A549 (cell line): ENCODE measurements around the gene DNAJB13. TPM values are rescaled to one million over a fixed set of nuclear protein-coding genes. Genes with fewer than 3 reads are reported as not detected.

Experiments used
- ATAC-seq, 2 experiments: fragments of 200-7000 bp in 1 of 2; fragments of >200 bp in 1 of 2; cut with Nextera tagmentation in 1 of 2; cut with Tn5 transposase in 1 of 2; 3 replicates each; pipeline versions ENCODE4 v1.8.0 to v1.9.1; 2018 to 2020; ENCODE audit warnings: mild to moderate bottlenecking in 1 of 2, moderate library complexity in 1 of 2
- CTCF ChIA-PET: fragments of 300-600 bp; sonication (Branson Sonifier 250); formaldehyde crosslinking; extraction: SDS; loops from one replicate; lab custom pipeline; 2021; ENCODE audit warnings: antibody characterized with exemption, inconsistent platforms; lab: Yijun Ruan, JAX
- POLR2A ChIA-PET: fragments of 350-600 bp; formaldehyde crosslinking; extraction: SDS; loops from one replicate; lab custom pipeline; 2021; ENCODE audit warnings: antibody characterized with exemption, inconsistent platforms; lab: Yijun Ruan, JAX
- DNase-seq, 2 experiments: peaks; one replicate each; pipeline versions ENCODE4 v3.0.0 to v3.0.0-alpha.2; 2011 to 2016; ENCODE audit warnings: low read depth in 1 of 2, low spot score in 1 of 2
- FAIRE-seq: peaks from 2 replicates; lab custom pipeline; 2011; peaks lifted over from hg19 to GRCh38; lab: Jason Lieb, UNC
- H3K27ac ChIP-seq, 2 experiments: fragments of >200 bp; sonication (Bioruptor Twin); formaldehyde crosslinking; 3 replicates each; pipeline ENCODE4 v1.5.1; 2016 to 2017
- H3K4me1 ChIP-seq: fragments of >200 bp; sonication (Bioruptor Twin); formaldehyde crosslinking; 3 replicates; pipeline ENCODE4 v1.6.1; 2016
- H3K4me2 ChIP-seq: fragments of >200 bp; sonication (Bioruptor Twin); formaldehyde crosslinking; 3 replicates; pipeline ENCODE4 v1.6.1; 2016
- H3K4me3 ChIP-seq: fragments of >200 bp; sonication (Bioruptor Twin); formaldehyde crosslinking; 3 replicates; pipeline ENCODE4 v1.5.1; 2016
- H3K9me3 ChIP-seq: fragments of >200 bp; sonication (Bioruptor Twin); formaldehyde crosslinking; 3 replicates; pipeline ENCODE4 v1.6.1; 2016
- CBX8 ChIP-seq: fragments of 200-600 bp; sonication (generic); IDR thresholded peaks from 2 replicates; pipeline ENCODE4 v1.6.1; 2016
- E2F6 ChIP-seq: IDR thresholded peaks from 2 replicates; pipeline ENCODE4 v1.6.1; 2012; ENCODE audit warnings: low read depth, borderline replicate concordance
- EHF ChIP-seq: fragments of 250-450 bp; sonication (Bioruptor Pico); IDR thresholded peaks from 2 replicates; pipeline ENCODE4 v1.5.0; 2020; ENCODE audit warnings: mild to moderate bottlenecking
- EHMT2 ChIP-seq: fragments of 200-600 bp; sonication (generic); IDR thresholded peaks from 2 replicates; pipeline ENCODE4 v1.6.1; 2016; ENCODE audit warnings: antibody characterized with exemption, low read depth, mild to moderate bottlenecking, moderate library complexity
- ESRRA ChIP-seq: fragments of 150-350 bp; IDR thresholded peaks from 2 replicates; pipeline ENCODE4 v1.6.1; 2014; ENCODE audit warnings: mild to moderate bottlenecking, low read length, borderline replicate concordance
- FOSB ChIP-seq: fragments of 250-450 bp; sonication (Bioruptor Pico); IDR thresholded peaks from 2 replicates; pipeline ENCODE4 v1.5.0; 2020; ENCODE audit warnings: mild to moderate bottlenecking, moderate library complexity
- FOSL2 ChIP-seq, 2 experiments: fragments of 450-650 bp in 1 of 2; fragments of >200 bp in 1 of 2; sonication (Bioruptor Twin) in 1 of 2; formaldehyde crosslinking; IDR thresholded peaks; 2 replicates each; pipeline versions ENCODE4 v1.5.0 to v1.6.1; 2016 to 2020; ENCODE audit warnings: mild to moderate bottlenecking in 1 of 2, moderate library complexity in 1 of 2
- HDAC2 ChIP-seq: fragments of 200-600 bp; sonication (generic); IDR thresholded peaks from 2 replicates; pipeline ENCODE4 v1.6.1; 2016
- HES2 ChIP-seq: fragments of >200 bp; sonication (Bioruptor Twin); formaldehyde crosslinking; IDR thresholded peaks from 2 replicates; pipeline ENCODE4 v1.6.1; 2016
- HMGXB4 ChIP-seq: fragments of 250-450 bp; sonication (Bioruptor Pico); IDR thresholded peaks from 2 replicates; pipeline ENCODE4 v1.5.0; 2021; ENCODE audit warnings: mild to moderate bottlenecking, moderate library complexity, borderline replicate concordance
- HOXA7 ChIP-seq: fragments of 250-450 bp; sonication (Bioruptor Pico); IDR thresholded peaks from 2 replicates; pipeline ENCODE4 v1.5.0; 2020; ENCODE audit warnings: mild to moderate bottlenecking, moderate library complexity
- HOXB13 ChIP-seq: fragments of 250-450 bp; sonication (Bioruptor Pico); IDR thresholded peaks from 2 replicates; pipeline ENCODE4 v1.5.0; 2020; ENCODE audit warnings: low read depth, mild to moderate bottlenecking, moderate library complexity
- JUNB ChIP-seq: fragments of >200 bp; sonication (Bioruptor Twin); formaldehyde crosslinking; IDR thresholded peaks from 2 replicates; pipeline ENCODE4 v1.6.1; 2016
- KDM5A ChIP-seq: fragments of 200-600 bp; sonication (generic); IDR thresholded peaks from 2 replicates; pipeline ENCODE4 v1.6.1; 2016; ENCODE audit warnings: antibody characterized with exemption, mild to moderate bottlenecking
- MAFK ChIP-seq: fragments of 450-650 bp; IDR thresholded peaks from 2 replicates; pipeline ENCODE4 v1.6.1; 2014; ENCODE audit not compliant: partially characterized antibody
- MAX ChIP-seq: IDR thresholded peaks from 2 replicates; pipeline ENCODE4 v1.6.1; 2012
- MAZ ChIP-seq: fragments of 150-350 bp; IDR thresholded peaks from 2 replicates; pipeline ENCODE4 v1.6.1; 2014; ENCODE audit warnings: antibody characterized with exemption, low read depth, low read length, borderline replicate concordance
- NFE2L2 ChIP-seq: fragments of 150-350 bp; conservative IDR thresholded peaks from 2 replicates; pipeline ENCODE4 v1.6.1; 2014; ENCODE audit warnings: low read length
- NPAS2 ChIP-seq: fragments of 250-450 bp; sonication (Bioruptor Pico); IDR thresholded peaks from 2 replicates; pipeline ENCODE4 v1.8.0; 2022; ENCODE audit warnings: mild to moderate bottlenecking, moderate library complexity, borderline replicate concordance
- PBX3 ChIP-seq: IDR thresholded peaks from 2 replicates; pipeline ENCODE4 v1.6.1; 2012
- PHF8 ChIP-seq: fragments of 200-600 bp; sonication (generic); IDR thresholded peaks from 2 replicates; pipeline ENCODE4 v1.6.1; 2016; ENCODE audit warnings: low read depth, mild to moderate bottlenecking, antibody characterized with exemption, moderate library complexity, borderline replicate concordance
- POLR2A ChIP-seq: IDR thresholded peaks from 2 replicates; pipeline ENCODE4 v1.6.1; 2012; ENCODE audit warnings: mild to moderate bottlenecking, low read length
- RAD21 ChIP-seq, 2 experiments: fragments of >200 bp in 1 of 2; sonication (Bioruptor Twin) in 1 of 2; formaldehyde crosslinking in 1 of 2; IDR thresholded peaks in 1 of 2; conservative IDR thresholded peaks in 1 of 2; 2 replicates in 1 of 2; 3 replicates in 1 of 2; pipeline ENCODE4 v1.6.1; 2012 to 2018; ENCODE audit warnings: inconsistent platforms in 1 of 2
- RARB ChIP-seq: fragments of 250-450 bp; sonication (Bioruptor Pico); IDR thresholded peaks from 2 replicates; pipeline ENCODE4 v1.8.0; 2021; ENCODE audit warnings: mild to moderate bottlenecking, moderate library complexity
- RNF2 ChIP-seq: fragments of 200-600 bp; sonication (generic); IDR thresholded peaks from 2 replicates; pipeline ENCODE4 v1.6.1; 2016; ENCODE audit warnings: low read depth, mild to moderate bottlenecking, antibody characterized with exemption, moderate library complexity, borderline replicate concordance
- SREBF2 ChIP-seq: fragments of 450-650 bp; IDR thresholded peaks from 2 replicates; pipeline ENCODE4 v1.6.1; 2014; ENCODE audit warnings: mild to moderate bottlenecking, moderate library complexity
- TP53 ChIP-seq: fragments of 250-450 bp; sonication (Bioruptor Pico); IDR thresholded peaks from 2 replicates; pipeline ENCODE4 v1.5.0; 2021; ENCODE audit warnings: mild to moderate bottlenecking, moderate library complexity
- ZNF302 ChIP-seq: fragments of 250-450 bp; sonication (Bioruptor Pico); IDR thresholded peaks from 2 replicates; pipeline ENCODE4 v1.9.0; 2021; ENCODE audit warnings: inconsistent platforms, mild to moderate bottlenecking, moderate library complexity
- WGBS: methylation state at CpG from one replicate; pipeline ENCODE4 v1.1.6; 2017; ENCODE audit errors: missing lambda C conversion rate; 5-methylcytosine and 5-hydroxymethylcytosine counted together
- polyA plus RNA-seq, 4 experiments: library from polyadenylated mRNA; depleted of rRNA in 3 of 4; stranded (reverse); fragments of >200 nt; fragmentation: RNase III in 1 of 4; extraction: RNeasy Plus Mini Kit Qiagen cat#74134 plus additional on column Dnase treatment in 1 of 4; gene quantifications; 2 replicates in 3 of 4; 3 replicates in 1 of 4; pipeline ENCODE4 v1.2.3, GENCODE V29; 2011 to 2017

DNAJB13 gene
- polyA plus RNA-seq, 2 of the 4 experiments (the other 2 are of a cell fraction), result 0.75 to 0.90 TPM

GRCh38 chr11:73997120-73997770 lies 46.4 kb downstream of the DNAJB13 start (continued):
- TF ChIP-seq HMGXB4 (CRISPR knock-in tag) (no peak), HDAC2 (no peak), RNF2 (no peak), MAX (no peak), HES2 (no peak), NPAS2 (no peak), HOXB13 (CRISPR knock-in tag) (no peak), RAD21 (conservative IDR thresholded peaks at IDR 0.05 in 1 of 2, IDR thresholded peaks at IDR 0.05 in 1 of 2) (no peak)

- H3K27ac ChIP-seq, result no peak overlapping the region
- no peaks in the 10 kb centered on the region for H3K4me1 ChIP-seq
- H3K4me3 ChIP-seq, result no peak overlapping the region
- POLR2A ChIA-PET, result no interaction called here
- no peak overlapping the region for H3K4me2 ChIP-seq
- no peak for FAIRE-seq
- ATAC-seq, result no peak
- no peak for TF ChIP-seq MAZ
- TF ChIP-seq TP53 (CRISPR knock-in tag), result no peak
- no peak for TF ChIP-seq RAD21 (conservative IDR thresholded peaks at IDR 0.05 in 1 of 2, IDR thresholded peaks at IDR 0.05 in 1 of 2)
- no peak for TF ChIP-seq POLR2A
- TF ChIP-seq JUNB, result no peak
- TF ChIP-seq CBX8, result no peak
- no peak for TF ChIP-seq SREBF2
- TF ChIP-seq HOXA7 (CRISPR knock-in tag), result no peak
- no peak for TF ChIP-seq PHF8
- no peak for TF ChIP-seq HDAC2
- TF ChIP-seq, all 56 proteins: peak for 0
- CTCF ChIA-PET, result interaction anchor here (1.4 kb wide), 1 partner anchor 9 kb away, joined by 3 read pairs; no protein-coding TSS in a partner anchor
- 87% methylated on average over 13 of the region's 13 CpGs for WGBS
- DNase-seq, result no peak
- no peaks in the 10 kb centered on the region for H3K9me3 ChIP-seq
These were observed 48.2 kb downstream of the DNAJB13 start for GRCh38 chr11:73998846-73999575.

GRCh38 chr11:73999581-74000306 lies 48.9 kb downstream of the DNAJB13 start:
- no peak for FAIRE-seq
- POLR2A ChIA-PET, result no interaction called here
- WGBS, result 75% methylated on average over 8 of the region's 8 CpGs
- Histone ChIP-seq H3K27ac (no peak overlapping the region), H3K4me1 (no peaks in the 10 kb centered on the region)
- no peak for DNase-seq
- no peak for TF ChIP-seq ESRRA
- TF ChIP-seq PHF8, result no peak
- TF ChIP-seq NFE2L2, result no peak
- TF ChIP-seq EHF (CRISPR knock-in tag), result no peak
- no peak for TF ChIP-seq RARB (CRISPR knock-in tag)
- no peak for TF ChIP-seq FOSL2 (IDR thresholded peaks at IDR 0.05)
- TF ChIP-seq FOSL2 (CRISPR knock-in tag; IDR thresholded peaks at IDR 0.05), result no peak
- TF ChIP-seq MAFK, result no peak
- TF ChIP-seq FOSB (CRISPR knock-in tag), result no peak
- no peak for TF ChIP-seq E2F6
- TF ChIP-seq CBX8, result no peak
- no peak for TF ChIP-seq JUNB
- TF ChIP-seq EHMT2, result no peak
- no peak for TF ChIP-seq ZNF302
- TF ChIP-seq NPAS2, result no peak
- no peak for TF ChIP-seq PBX3
- no peak for TF ChIP-seq KDM5A
- TF ChIP-seq, all 56 proteins: peak for 0
- Histone ChIP-seq H3K9me3 (no peaks in the 10 kb centered on the region), H3K4me3 (no peak overlapping the region), H3K4me2 (no peak overlapping the region)
- CTCF ChIA-PET, result no interaction called here
- no peak for ATAC-seq
